K562 (cell line): ENCODE data around the gene ACO2. TPM values are rescaled to one million over a fixed set of nuclear protein-coding genes. Genes with fewer than 3 reads are reported as not detected.

Experiments
- ATAC-seq: fragments of 200-7000 bp; cut with Tn5 transposase; 3 replicates; pipeline ENCODE4 v1.9.1; 2020; ENCODE audit warnings: moderate library complexity
- BruUV-seq: library from RNA; stranded (reverse); fragments of 400-500 nt; replicated peaks from 2 replicates; lab custom pipeline; 2021; lab: Mats Ljungman, UMichigan
- CTCF ChIA-PET: fragments of 300-600 bp; formaldehyde crosslinking; extraction: SDS; loops from one replicate; lab custom pipeline; 2021; ENCODE audit warnings: low intra/inter-chr PET ratio; lab: Yijun Ruan, JAX
- POLR2A ChIA-PET: fragments of 300-600, 350-650 bp; sonication (Branson Sonifier 250); formaldehyde crosslinking; extraction: SDS; loops from one replicate; lab custom pipeline; 2021; ENCODE audit warnings: antibody characterized with exemption, inconsistent platforms; lab: Yijun Ruan, JAX
- DNase-seq, 4 experiments: peaks; one replicate each; pipeline versions ENCODE4 v3.0.0 to v3.0.0-alpha.2; 2011 to 2018; ENCODE audit warnings: low spot score in 3 of 4, mixed read lengths in 3 of 4; ENCODE audit errors: extremely low read depth in 1 of 4
- FAIRE-seq: peaks from 2 replicates; lab custom pipeline; 2011; peaks lifted over from hg19 to GRCh38; lab: Jason Lieb, UNC
- H2AFZ ChIP-seq: 2 replicates; pipeline ENCODE4 v1.6.0; 2011; ENCODE audit warnings: low read depth, low read length, control low read depth, inconsistent platforms
- H3K27ac ChIP-seq: fragments of 200-600 bp; 3 replicates; pipeline ENCODE4 v1.8.0; 2011; ENCODE audit warnings: low read depth, mild to moderate bottlenecking, control low read depth, inconsistent platforms, low read length, moderate library complexity, mixed read lengths; ENCODE audit errors: extremely low read depth
- H3K27me3 ChIP-seq, 2 experiments: fragments of 300-600 bp in 1 of 2; 2 replicates in 1 of 2; 3 replicates in 1 of 2; pipeline versions ENCODE4 v1.6.0 to v1.8.0; 2011; ENCODE audit warnings: inconsistent platforms in 2 of 2, low read length in 2 of 2, mild to moderate bottlenecking in 1 of 2, mixed read lengths in 1 of 2, moderate library complexity in 1 of 2; ENCODE audit not compliant: control insufficient read depth in 2 of 2, insufficient read depth in 2 of 2
- H3K36me3 ChIP-seq: fragments of 300-600 bp; 3 replicates; pipeline ENCODE4 v1.8.0; 2011; ENCODE audit warnings: mild to moderate bottlenecking, low read length, inconsistent platforms; ENCODE audit not compliant: control insufficient read depth, insufficient read depth
- H3K4me1 ChIP-seq, 2 experiments: fragments of 200-600 bp in 1 of 2; replicated peaks in 1 of 2; 2 replicates in 1 of 2; 3 replicates in 1 of 2; pipeline versions ENCODE4 v1.5.1 to v1.8.0; 2011; ENCODE audit warnings: inconsistent platforms in 2 of 2, low read length in 2 of 2, mild to moderate bottlenecking in 1 of 2, mixed read lengths in 1 of 2, moderate library complexity in 1 of 2; ENCODE audit not compliant: control insufficient read depth in 2 of 2, insufficient read depth in 2 of 2
- H3K4me2 ChIP-seq: 2 replicates; pipeline ENCODE4 v1.6.1; 2011; ENCODE audit warnings: low read length, control low read depth, inconsistent platforms, mixed read lengths; ENCODE audit not compliant: insufficient read depth
- H3K4me3 ChIP-seq: fragments of 200-600 bp; sonication (generic), shearing (Covaris generic); 2 replicates; pipeline ENCODE4 v1.5.1; 2016; ENCODE audit warnings: control low read depth, inconsistent platforms
- H3K79me2 ChIP-seq: fragments of 200-600 bp; 3 replicates; pipeline ENCODE4 v1.8.0; 2011; ENCODE audit warnings: low read length, inconsistent platforms; ENCODE audit not compliant: control insufficient read depth, insufficient read depth
- H3K9ac ChIP-seq, 2 experiments: 2 replicates each; pipeline versions ENCODE4 v1.6.0 to v1.6.1; 2011; ENCODE audit warnings: low read depth in 2 of 2, low read length in 2 of 2, control low read depth in 1 of 2, inconsistent platforms in 1 of 2, mild to moderate bottlenecking in 1 of 2, mixed read lengths in 1 of 2; ENCODE audit not compliant: insufficient read depth in 1 of 2
- H3K9me1 ChIP-seq: one replicate; pipeline ENCODE4 v1.6.0; 2011; ENCODE audit warnings: inconsistent platforms, mild to moderate bottlenecking, low read length, moderate library complexity; ENCODE audit not compliant: control insufficient read depth, insufficient read depth
- H3K9me3 ChIP-seq: replicated peaks from 2 replicates; pipeline ENCODE4 v1.5.1; 2011; ENCODE audit warnings: low read depth, low read length, inconsistent platforms; ENCODE audit not compliant: control insufficient read depth, insufficient read depth
- H4K20me1 ChIP-seq: replicated peaks from 2 replicates; pipeline ENCODE4 v1.6.1; 2011; ENCODE audit warnings: low read length, inconsistent platforms, mixed read lengths; ENCODE audit not compliant: control insufficient read depth, insufficient read depth
- LCOR ChIP-seq: sonication (generic); formaldehyde crosslinking; IDR thresholded peaks from 2 replicates; pipeline ENCODE4 v1.8.0; 2022; ENCODE audit warnings: mild to moderate bottlenecking, missing genetic modification reagents
- NUFIP1 ChIP-seq: fragments of 450-650 bp; IDR thresholded peaks from 2 replicates; pipeline ENCODE4 v1.6.1; 2018; ENCODE audit not compliant: partially characterized antibody
- REST ChIP-seq, 2 experiments: fragments of 450-650 bp; formaldehyde crosslinking in 1 of 2; IDR thresholded peaks; 2 replicates each; pipeline versions ENCODE4 v1.4.0 to v1.6.1; 2014 to 2020; ENCODE audit warnings: mild to moderate bottlenecking in 2 of 2, borderline replicate concordance in 1 of 2, low read depth in 1 of 2
- THRAP3 ChIP-seq: fragments of 450-650 bp; IDR thresholded peaks from 2 replicates; pipeline ENCODE4 v1.6.1; 2016; ENCODE audit warnings: mild to moderate bottlenecking, inconsistent platforms, borderline replicate concordance
- ZNF121 ChIP-seq: sonication (generic); formaldehyde crosslinking; conservative IDR thresholded peaks from 2 replicates; pipeline ENCODE4 v1.8.0; 2022; ENCODE audit warnings: missing genetic modification reagents
- WGBS: fragments of 100-300 bp; shearing (Covaris generic); methylation state at CpG from one replicate; pipeline ENCODE4 v1.1.6; 2016; ENCODE audit warnings: low coverage, mixed read lengths; ENCODE audit not compliant: insufficient coverage; ENCODE audit errors: missing lambda C conversion rate; 5-methylcytosine and 5-hydroxymethylcytosine counted together
- in situ Hi-C: fragments of 300-500 bp; cut with MboI; formaldehyde crosslinking; loops from 4 replicates; pipeline ENCODE4 v1.15.0; 2018; ENCODE audit warnings: inconsistent platforms, mixed read lengths
- intact Hi-C: fragments of 100-400 bp; cut with micrococcal nuclease; formaldehyde crosslinking; loops from 2 replicates; pipeline ENCODE4 v1.14.2; 2022
- polyA plus RNA-seq, 8 experiments: library from polyadenylated mRNA; depleted of rRNA in 4 of 8; stranded (reverse) in 5 of 8; unstranded in 3 of 8; fragments of >200 nt; fragmentation: Nextera tagmentation in 2 of 8; fragmentation: Illumina TruSeq in 1 of 8; extraction: Ambion mirVana in 2 of 8; extraction: Trizol in 1 of 8; gene quantifications; 2 replicates each; pipeline versions ENCODE4 v1.2.1 to v1.2.3, GENCODE V29; 2011 to 2014; ENCODE audit warnings: inconsistent platforms in 1 of 8, missing spikeins in 1 of 8
- total RNA-seq, 7 experiments: library from RNA; depleted of rRNA in 6 of 7; stranded (reverse); fragments of >200 nt in 6 of 7; fragmentation: Illumina TruSeq in 2 of 7; extraction: Trizol in 2 of 7; gene quantifications; 2 replicates each; pipeline versions ENCODE4 v1.2.1 to v1.2.3, GENCODE V29; 2011 to 2021; ENCODE audit warnings: low replicate concordance in 1 of 7
- TF ChIP-seq, protein P1 (sequence below): sonication (generic); IDR thresholded peaks from 2 replicates; pipeline ENCODE4 v1.6.1; 2016
- TF ChIP-seq, protein P2 (sequence below): fragments of 250-450 bp; sonication (Bioruptor Pico); IDR thresholded peaks from 2 replicates; pipeline ENCODE4 v1.5.0; 2020; ENCODE audit warnings: mild to moderate bottlenecking
- TF ChIP-seq, protein P3 (sequence below): fragments of 450-650 bp; IDR thresholded peaks from 2 replicates; pipeline ENCODE4 v1.6.1; 2017; ENCODE audit warnings: mild to moderate bottlenecking, moderate library complexity

The ACO2 gene
- total and polyA plus RNA-seq, 9 of the 15 experiments (the other 6 are each of a cell fraction or from before 2014, with no cell fraction given): 16.2 to 119 (median 43.2) TPM

GRCh38 chr22:41488596-41489385, 19.9 kb downstream of the ACO2 start:
- intact Hi-C loops (no loop called here), in situ Hi-C loops (no loop called here)
- no peak overlapping the region for H3K4me3 ChIP-seq
- H2AFZ ChIP-seq: no peak overlapping the region
- no peak for FAIRE-seq
- no peak overlapping the region for H3K4me2 ChIP-seq
- peaks cover 11 to 16% of the 10 kb centered on the region in 2 experiments; a peak in 4 of 5 replicates for H3K4me1 ChIP-seq
- peaks cover 30% of the 10 kb centered on the region for H4K20me1 ChIP-seq
- no TSS peak for BruUV-seq
- no peaks in the 10 kb centered on the region for H3K9me1 ChIP-seq
- peaks cover 89% of the 10 kb centered on the region for H3K79me2 ChIP-seq
- ChIA-PET CTCF (no interaction called here), POLR2A (interaction anchor here (1.8 kb wide), 1 partner anchor 9 kb away, joined by 5 read pairs; no protein-coding TSS in a partner anchor)
- TF ChIP-seq, protein P1, sequence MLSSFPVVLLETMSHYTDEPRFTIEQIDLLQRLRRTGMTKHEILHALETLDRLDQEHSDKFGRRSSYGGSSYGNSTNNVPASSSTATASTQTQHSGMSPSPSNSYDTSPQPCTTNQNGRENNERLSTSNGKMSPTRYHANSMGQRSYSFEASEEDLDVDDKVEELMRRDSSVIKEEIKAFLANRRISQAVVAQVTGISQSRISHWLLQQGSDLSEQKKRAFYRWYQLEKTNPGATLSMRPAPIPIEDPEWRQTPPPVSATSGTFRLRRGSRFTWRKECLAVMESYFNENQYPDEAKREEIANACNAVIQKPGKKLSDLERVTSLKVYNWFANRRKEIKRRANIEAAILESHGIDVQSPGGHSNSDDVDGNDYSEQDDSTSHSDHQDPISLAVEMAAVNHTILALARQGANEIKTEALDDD: peak; percentile 44; the same call in 1 of the 2 replicates
- TF ChIP-seq NUFIP1 (no peak), LCOR (no peak), ZNF121 (0 out of 2 replicates have a peak, but pooled peaks have one; percentile 27), REST (IDR thresholded peaks at IDR 0.05; ENCODE audit: borderline replicate concordance) (peak; percentile 51; the same call in 1 of the 2 replicates), REST (CRISPR knock-in tag; IDR thresholded peaks at IDR 0.05; ENCODE audit: low read depth) (no peak), THRAP3 (no peak)
- TF ChIP-seq, protein P2, sequence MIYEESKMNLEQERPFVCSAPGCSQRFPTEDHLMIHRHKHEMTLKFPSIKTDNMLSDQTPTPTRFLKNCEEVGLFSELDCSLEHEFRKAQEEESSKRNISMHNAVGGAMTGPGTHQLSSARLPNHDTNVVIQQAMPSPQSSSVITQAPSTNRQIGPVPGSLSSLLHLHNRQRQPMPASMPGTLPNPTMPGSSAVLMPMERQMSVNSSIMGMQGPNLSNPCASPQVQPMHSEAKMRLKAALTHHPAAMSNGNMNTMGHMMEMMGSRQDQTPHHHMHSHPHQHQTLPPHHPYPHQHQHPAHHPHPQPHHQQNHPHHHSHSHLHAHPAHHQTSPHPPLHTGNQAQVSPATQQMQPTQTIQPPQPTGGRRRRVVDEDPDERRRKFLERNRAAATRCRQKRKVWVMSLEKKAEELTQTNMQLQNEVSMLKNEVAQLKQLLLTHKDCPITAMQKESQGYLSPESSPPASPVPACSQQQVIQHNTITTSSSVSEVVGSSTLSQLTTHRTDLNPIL (CRISPR knock-in tag): no peak
- TF ChIP-seq, protein P3, sequence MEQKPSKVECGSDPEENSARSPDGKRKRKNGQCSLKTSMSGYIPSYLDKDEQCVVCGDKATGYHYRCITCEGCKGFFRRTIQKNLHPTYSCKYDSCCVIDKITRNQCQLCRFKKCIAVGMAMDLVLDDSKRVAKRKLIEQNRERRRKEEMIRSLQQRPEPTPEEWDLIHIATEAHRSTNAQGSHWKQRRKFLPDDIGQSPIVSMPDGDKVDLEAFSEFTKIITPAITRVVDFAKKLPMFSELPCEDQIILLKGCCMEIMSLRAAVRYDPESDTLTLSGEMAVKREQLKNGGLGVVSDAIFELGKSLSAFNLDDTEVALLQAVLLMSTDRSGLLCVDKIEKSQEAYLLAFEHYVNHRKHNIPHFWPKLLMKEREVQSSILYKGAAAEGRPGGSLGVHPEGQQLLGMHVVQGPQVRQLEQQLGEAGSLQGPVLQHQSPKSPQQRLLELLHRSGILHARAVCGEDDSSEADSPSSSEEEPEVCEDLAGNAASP: no peak
- no peak overlapping the region for H3K9ac ChIP-seq
- H3K36me3 ChIP-seq: peaks cover 38% of the 10 kb centered on the region
- DNase-seq: no peak
- WGBS: 63% methylated on average over 2 of the region's 3 CpGs
- no peak overlapping the region for H3K27ac ChIP-seq
- H3K9me3 ChIP-seq: no peaks in the 10 kb centered on the region
- ATAC-seq: no peak
- no peaks in the 10 kb centered on the region for H3K27me3 ChIP-seq
